ENCODE results near the gene CDK14.
A peak's percentile ranks its signal among the peaks of the same experiment; 100 is the strongest.

Gene CDK14

DNA sequence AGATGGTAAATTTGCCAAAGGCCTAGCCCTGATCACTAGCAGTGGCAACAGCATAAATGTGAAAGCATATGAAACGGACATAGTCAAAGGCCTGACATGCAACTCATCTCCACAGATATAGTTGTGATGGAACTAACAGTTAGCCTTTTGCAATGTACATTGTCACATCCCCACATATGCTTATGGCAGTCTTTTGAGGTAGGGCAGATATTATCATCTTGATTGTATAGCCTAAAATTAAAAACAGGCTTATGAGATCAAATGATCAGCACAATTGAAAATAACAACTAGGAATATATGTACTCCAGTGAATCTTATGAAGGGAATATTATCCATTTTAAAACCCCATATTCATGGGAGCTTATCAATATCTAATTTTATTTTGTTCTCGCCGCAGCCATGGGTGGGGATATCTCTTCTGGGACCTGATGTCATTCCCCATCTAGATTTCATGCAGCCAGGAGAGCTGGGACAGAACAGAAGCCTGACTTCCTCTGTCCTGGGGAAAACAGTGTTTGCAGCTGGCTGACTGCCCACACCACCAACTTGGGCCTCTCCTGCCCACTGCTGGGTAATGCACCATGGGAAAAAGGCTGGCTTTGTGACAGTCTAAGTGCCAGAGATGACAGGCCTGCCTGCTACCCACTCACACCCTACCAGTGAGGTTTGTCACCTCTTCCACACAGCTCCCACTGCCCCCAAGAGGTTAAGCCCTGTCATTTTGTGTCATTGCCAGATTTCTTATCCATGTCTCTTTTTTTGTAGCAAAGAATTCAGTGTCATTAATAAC, 487.9 kb downstream of the CDK14 start:
- peak in 11 of 56 donors; percentile 1 to 20 (median 4) for DNase-seq

DNA sequence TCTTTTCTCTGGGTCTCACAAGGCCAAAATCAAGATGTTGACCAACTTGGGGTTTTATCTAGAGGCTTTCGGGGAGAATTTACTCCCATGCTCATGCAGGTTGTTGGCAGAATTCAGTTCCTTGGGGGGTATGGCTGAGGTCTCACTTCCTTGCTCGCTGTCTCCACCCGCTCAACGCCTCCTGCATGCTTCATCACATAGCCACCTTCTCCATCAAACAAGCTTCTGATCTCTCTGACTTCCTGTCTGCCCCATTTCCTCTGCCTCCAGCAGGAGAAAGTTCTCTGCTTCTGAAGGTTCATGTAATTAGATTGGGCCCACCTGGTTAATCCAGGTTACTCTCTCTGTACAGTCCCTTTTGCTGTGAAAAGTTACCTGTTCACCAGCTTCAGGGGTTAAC, 489.1 kb downstream of the CDK14 start:
- no peak for DNase-seq

GRCh38 chr7:91086200-91086599, 490.1 kb downstream of the CDK14 start:
- DNase-seq: no peak

- no peak for DNase-seq
These were observed 492.0 kb downstream of the CDK14 start for GRCh38 chr7:91088156-91088555.

GRCh38 chr7:91088691-91089090, 492.6 kb downstream of the CDK14 start:
- DNase-seq: no peak

DNA sequence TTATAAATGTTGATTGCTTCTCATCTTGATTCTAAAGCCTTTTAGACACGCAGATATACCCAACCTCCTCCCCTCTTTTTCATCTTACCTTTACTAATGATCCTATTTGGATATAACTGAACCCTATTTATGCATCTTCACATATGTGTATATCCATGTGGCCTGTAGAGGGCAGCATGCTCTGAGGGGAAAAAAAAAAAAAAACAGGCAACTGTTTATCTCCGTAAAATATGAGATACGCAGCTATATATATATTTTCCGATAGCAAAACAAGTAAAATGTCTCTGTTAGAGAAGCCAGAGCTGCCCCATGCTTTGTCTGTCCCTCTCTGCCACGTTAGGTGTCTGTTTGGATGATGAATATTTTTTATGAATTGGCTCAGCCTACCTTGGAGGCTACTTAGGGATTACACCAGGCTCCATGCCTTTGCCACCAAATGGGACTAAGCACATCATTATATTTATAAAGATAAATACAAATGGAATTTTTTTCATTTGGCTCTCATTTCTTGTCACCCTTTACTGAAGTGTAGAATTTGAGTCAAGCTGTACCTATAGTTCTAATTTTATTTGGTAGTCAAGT, 493.4 kb downstream of the CDK14 start:
- DNase-seq: peak in 6 of 56 donors; percentile 0 to 44 (median 10)

- no peak for DNase-seq
These were observed 494.6 kb downstream of the CDK14 start for GRCh38 chr7:91090684-91091083.

DNA sequence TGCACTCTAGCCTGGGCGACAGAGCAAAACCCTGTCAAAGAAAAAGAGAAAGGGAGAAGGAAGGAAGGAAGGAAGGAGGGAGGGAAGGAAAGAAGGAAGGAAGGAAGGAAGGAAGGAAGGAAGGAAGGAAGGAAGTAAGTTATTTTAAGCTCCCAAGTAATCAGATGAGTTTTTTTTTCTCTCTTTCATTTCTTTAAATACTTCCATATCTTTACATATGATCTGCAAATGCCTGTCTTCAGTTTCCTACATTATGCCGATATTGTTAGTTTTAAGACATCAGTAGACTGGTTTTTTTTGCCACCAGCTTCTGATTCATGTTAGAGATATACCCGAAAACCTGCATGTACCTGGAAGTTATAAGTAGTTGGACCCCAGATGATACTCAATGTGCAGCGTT, 495.5 kb downstream of the CDK14 start:
- no peak for DNase-seq

- DNase-seq: no peak
These were observed 497.1 kb downstream of the CDK14 start for GRCh38 chr7:91093181-91093580.

GRCh38 chr7:91098566-91098965, 502.4 kb downstream of the CDK14 start:
- no peak for DNase-seq

GRCh38 chr7:91103363-91103762, 507.2 kb downstream of the CDK14 start:
- no peak for DNase-seq

GRCh38 chr7:91107460-91107859, 511.3 kb downstream of the CDK14 start:
- DNase-seq: no peak

DNA sequence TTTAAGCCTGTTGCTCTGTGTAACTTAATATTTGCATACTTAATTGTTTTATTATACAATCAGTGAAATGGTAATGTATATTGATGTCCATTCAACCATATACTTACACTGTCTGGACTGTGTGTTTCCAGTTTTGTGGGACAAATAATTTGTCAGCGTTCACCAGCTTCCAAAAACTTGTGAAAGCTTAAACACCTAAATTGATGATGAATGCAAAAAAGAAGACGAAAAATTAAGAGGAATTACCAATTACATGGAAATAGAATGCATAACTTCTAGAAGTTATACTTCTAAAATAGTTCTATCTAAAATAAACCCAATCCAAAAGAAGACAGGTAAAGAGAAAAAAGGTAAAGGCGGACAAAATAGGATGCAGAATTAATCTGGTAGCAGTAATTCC, 513.1 kb downstream of the CDK14 start:
- DNase-seq: no peak

DNA sequence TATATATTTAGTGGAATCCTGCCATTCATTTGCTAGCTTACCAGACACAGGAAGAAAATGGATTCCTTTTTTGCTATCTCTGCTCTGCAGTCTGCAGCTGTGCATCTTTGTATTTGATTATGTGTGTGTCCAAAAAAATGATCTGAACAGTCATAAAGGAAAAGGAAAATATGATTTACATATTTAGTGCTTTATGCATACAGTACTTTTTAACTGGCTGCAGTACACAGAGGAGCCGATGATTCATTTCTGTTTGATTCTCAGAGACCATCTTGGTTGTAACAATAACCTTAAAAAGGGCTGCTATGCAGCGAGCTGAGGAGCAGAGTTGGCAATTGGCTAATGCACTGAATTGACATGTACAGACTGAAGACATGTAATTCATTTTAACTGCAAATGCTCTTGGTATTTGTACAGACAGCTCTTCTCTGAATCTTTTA, 516.8 kb downstream of the CDK14 start:
- DNase-seq: no peak

DNA sequence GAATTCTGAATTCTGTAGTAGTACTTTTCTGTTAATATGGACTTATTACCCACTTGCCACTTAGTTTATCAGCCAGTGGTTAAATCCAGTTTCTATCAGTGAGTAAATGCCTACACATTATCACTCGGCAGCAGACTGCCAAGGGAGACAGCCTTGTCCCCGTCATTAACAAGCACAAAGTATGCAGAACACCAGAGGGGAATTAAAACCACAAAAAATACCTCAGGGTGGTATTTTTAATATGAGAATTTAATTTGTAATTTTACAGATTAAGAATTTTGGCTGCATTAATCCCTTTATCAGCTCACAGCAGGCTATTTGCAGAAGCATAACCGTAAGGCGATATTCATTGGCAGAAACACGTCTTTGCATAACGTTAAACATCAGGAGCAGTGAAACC, 518.1 kb downstream of the CDK14 start:
- DNase-seq: no peak

DNA sequence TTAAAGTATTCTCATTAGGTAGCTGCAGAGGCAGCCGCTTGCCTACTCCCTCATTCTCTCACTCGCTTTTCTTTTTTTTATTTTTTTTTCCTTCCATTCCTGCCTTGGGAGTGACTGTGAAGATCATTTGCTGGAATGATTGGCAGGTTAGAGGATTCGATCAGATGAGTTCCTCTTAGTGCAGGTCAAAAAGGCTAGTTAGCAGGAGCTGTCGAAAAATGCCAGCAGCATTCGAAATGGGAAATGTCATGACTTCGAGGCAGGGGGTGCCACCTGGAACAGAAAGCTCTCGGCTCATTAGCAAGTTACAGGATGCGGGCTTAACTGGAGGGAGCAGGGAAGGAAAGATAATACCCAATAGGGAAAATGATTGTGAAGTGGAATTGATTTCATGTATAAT, 530.6 kb downstream of the CDK14 start:
- DNase-seq: no peak

- DNase-seq: no peak
These were observed 531.2 kb downstream of the CDK14 start for GRCh38 chr7:91127325-91127724.

DNA sequence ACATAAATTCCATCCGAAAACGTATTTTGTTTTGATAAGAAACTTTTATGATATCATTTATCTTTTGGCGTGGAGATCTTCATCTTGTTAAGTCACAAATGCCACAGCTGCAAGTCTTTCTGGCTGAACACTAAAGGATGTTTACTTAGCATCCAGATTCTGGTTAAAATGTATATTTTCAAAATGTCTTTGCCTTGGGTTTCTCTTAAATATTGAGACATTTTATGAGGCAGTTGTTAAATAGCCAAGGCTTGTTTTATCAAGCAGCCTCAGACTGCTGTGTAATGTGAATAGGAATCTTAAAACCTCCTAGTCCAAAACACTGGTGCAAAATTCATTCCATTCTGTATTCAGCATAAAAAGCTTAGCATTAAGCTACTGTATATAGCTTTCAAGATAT, 531.8 kb downstream of the CDK14 start:
- DNase-seq: no peak

DNA sequence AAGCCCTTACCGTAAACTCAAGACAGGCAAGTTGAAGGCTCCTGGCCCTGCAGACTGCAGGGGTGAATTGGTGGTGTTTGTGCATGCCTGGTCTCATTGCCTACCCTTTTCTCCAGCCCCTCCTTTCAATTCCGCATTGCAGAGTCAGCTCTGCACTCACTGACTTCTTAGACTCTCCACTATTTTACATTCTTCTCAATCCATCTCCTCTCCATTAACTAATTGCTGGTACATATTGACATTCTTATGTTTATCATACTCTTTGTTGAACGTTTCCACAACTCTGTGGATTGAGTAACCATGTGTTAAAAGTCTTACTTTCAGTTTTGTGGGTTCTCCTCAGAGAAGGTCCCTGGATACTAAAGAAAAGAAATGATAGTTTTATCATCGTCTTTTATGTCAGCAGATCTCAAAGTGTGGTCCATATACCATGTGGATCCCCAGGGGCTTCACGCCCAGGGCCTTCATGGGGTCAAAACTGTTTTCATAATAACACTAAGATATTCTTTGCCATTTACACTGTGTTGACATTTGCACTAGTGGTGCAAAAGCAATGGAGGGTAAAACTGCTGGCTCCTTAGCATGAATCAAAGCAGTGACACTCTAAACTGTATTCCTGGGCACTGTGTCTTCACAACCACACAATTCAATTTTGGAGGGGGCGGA, 532.7 kb downstream of the CDK14 start:
- DNase-seq: no peak

- no peak for DNase-seq
These were observed 539.2 kb downstream of the CDK14 start for GRCh38 chr7:91135300-91135699.

DNA sequence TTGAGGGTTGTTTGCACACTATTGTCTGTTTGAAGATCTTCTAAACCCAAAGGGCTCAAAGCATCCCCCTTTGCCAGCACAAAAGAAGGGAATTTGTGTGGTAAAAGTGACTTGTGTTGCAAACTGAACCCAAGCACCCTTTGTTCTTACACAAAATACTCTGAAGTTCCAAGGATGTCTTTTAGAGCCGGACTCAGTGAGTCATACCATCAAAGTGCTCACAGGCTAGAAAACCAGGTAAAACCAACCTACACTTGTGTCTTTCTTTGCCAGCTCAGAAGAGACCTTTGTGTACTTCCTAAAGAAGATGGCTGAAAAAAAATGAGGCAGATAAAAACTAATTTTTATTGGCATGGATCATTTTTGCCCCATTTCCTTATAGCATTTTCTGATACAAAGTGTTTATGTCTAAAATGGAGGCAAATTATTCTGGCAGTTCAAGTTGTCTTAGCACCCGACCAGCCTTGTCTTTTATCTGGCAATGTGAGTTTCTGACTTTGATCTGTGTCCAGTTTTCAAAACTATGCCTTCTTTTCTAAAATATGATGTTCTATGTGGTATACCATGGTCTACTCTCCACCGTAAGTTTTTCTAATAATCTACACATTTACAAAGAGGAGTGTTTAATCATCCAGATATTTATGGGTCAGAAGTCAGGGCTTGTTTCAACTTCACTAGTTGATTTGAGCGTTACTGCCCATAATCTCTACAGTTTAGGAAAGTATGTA, 539.7 kb downstream of the CDK14 start:
- DNase-seq: no peak

Data from amygdala (tissue), 56 donors.